Heart left ventricle (tissue), 13 donors: ENCODE results near the gene SYPL1.

Source experiments
- POLR2A ChIP-seq, 2 donors: fragments of 450-650 bp; IDR thresholded peaks; one replicate each; pipeline ENCODE4 v1.6.1; 2017; ENCODE audit warnings: antibody characterized with exemption in 2 of 2, mild to moderate bottlenecking in 2 of 2, moderate library complexity in 2 of 2
- TF ChIP-seq, protein P1 (sequence below), 12 donors: fragments of 200-600 bp; sonication (generic) in 4 of 12; IDR thresholded peaks; one replicate each; pipeline versions ENCODE4 v1.5.0 to v1.8.0; 2018 to 2022; ENCODE audit warnings: antibody characterized with exemption in 12 of 12, mild to moderate bottlenecking in 5 of 12
- donor health status: ischemic (EF 13 %, LVEDD 7.1; RV severe dilation, severe dysfunction).
- donor health status: DM: no; HTN: yes; CAD: no.
- donor health status: DM: no; HTN: no; CAD: no.
- donor health status: ischemic (EF 25% LVEDD 6.9; RV normal size, moderate dysfunction).
- donor health status: ischemic (EF 25% LVEDD 5.7; RV mildly dilated, moderate dysfunction).
- donor health status: ischemic (EF 35%, LVEDD 5.7; RV mildly dilated, moderate dysfunction).
- donor health status: nonischemic (EF 11% LVEDD 7.7; RV severe dilation, severe dysfunction).
- donor health status: DM: yes; HTN: yes; CAD: no.
- donor health status: PGD.
- donor health status: ischemic (EF 29% LVEDD 5.4; RV normal size, mild dysfunction).
- donor health status: nonischemic (EF 23%, LVEDD 6.1; RV moderate dilation, normal function).

DNA sequence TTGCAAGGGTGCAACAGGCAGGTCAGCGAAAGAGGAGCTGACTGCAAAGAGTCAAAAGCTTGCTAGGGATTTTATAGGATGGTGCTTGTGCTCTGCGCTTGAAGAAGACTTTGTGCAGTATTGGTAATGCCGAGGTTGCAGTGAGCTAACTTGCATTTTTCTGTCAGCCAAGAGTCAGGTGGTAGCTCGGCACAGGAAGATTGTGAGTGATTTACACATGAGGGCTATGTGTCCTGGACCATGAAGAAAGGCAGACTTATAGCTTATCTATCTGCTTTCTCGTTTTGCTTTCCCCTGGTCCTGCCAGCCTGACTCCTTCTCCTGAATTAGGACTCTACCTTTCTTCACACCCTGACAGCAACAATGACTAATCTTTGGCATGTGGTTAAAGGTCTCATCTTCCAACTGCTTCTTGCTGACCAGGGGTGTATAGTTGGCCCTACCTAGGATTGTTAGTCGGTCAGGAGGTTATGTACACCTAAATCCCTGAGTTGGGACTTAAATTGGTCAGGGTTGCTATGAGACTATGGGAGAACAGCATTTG is 4.1 kb upstream of the SYPL1 start:
- TF ChIP-seq POLR2A (IDR thresholded peaks at IDR 0.05) = no peak
- TF ChIP-seq, protein P1, sequence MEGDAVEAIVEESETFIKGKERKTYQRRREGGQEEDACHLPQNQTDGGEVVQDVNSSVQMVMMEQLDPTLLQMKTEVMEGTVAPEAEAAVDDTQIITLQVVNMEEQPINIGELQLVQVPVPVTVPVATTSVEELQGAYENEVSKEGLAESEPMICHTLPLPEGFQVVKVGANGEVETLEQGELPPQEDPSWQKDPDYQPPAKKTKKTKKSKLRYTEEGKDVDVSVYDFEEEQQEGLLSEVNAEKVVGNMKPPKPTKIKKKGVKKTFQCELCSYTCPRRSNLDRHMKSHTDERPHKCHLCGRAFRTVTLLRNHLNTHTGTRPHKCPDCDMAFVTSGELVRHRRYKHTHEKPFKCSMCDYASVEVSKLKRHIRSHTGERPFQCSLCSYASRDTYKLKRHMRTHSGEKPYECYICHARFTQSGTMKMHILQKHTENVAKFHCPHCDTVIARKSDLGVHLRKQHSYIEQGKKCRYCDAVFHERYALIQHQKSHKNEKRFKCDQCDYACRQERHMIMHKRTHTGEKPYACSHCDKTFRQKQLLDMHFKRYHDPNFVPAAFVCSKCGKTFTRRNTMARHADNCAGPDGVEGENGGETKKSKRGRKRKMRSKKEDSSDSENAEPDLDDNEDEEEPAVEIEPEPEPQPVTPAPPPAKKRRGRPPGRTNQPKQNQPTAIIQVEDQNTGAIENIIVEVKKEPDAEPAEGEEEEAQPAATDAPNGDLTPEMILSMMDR (IDR thresholded peaks at IDR 0.05) = no peak
